ENCODE data around the gene MNT.

MNT gene

GRCh38 chr17:2418572-2418971, 17.7 kb upstream of the MNT start:
- in situ Hi-C loops (cut with MboI; ENCODE audit: low pct_unique_long_range_greater_than_20kb, low sequenced_read_pairs): no loop called here
- no peak for DNase-seq

GRCh38 chr17:2416010-2416734, 15.3 kb upstream of the MNT start:
- peak; percentile 89 for DNase-seq
- in situ Hi-C loops (cut with MboI; ENCODE audit: low pct_unique_long_range_greater_than_20kb, low sequenced_read_pairs): no loop called here

- no peak for DNase-seq
- in situ Hi-C loops (cut with MboI; ENCODE audit: low pct_unique_long_range_greater_than_20kb, low sequenced_read_pairs): no loop called here
Observed at GRCh38 chr17:2415081-2415480, 14.2 kb upstream of the MNT start.

GRCh38 chr17:2414446-2415064, 13.7 kb upstream of the MNT start:
- in situ Hi-C loops (cut with MboI; ENCODE audit: low pct_unique_long_range_greater_than_20kb, low sequenced_read_pairs): no loop called here

GRCh38 chr17:2412561-2413021, 11.7 kb upstream of the MNT start:
- in situ Hi-C loops (cut with MboI; ENCODE audit: low pct_unique_long_range_greater_than_20kb, low sequenced_read_pairs): no loop called here
- DNase-seq: no peak

More at GRCh38 chr17:2414446-2415064, 13.7 kb upstream of the MNT start:
- no peak for DNase-seq

GRCh38 chr17:2410951-2411350, 10.1 kb upstream of the MNT start:
- in situ Hi-C loops (cut with MboI; ENCODE audit: low pct_unique_long_range_greater_than_20kb, low sequenced_read_pairs): no loop called here
- no peak for DNase-seq

GRCh38 chr17:2406903-2407790, 6.3 kb upstream of the MNT start:
- in situ Hi-C loops (cut with MboI; ENCODE audit: low pct_unique_long_range_greater_than_20kb, low sequenced_read_pairs): no loop called here
- no peak for DNase-seq

GRCh38 chr17:2406271-2406902, 5.5 kb upstream of the MNT start:
- DNase-seq: no peak
- in situ Hi-C loops (cut with MboI; ENCODE audit: low pct_unique_long_range_greater_than_20kb, low sequenced_read_pairs): no loop called here

GRCh38 chr17:2405247-2405926, 4.5 kb upstream of the MNT start:
- in situ Hi-C loops (cut with MboI; ENCODE audit: low pct_unique_long_range_greater_than_20kb, low sequenced_read_pairs): no loop called here
- DNase-seq: no peak

GRCh38 chr17:2403044-2403443, 2.2 kb upstream of the MNT start:
- in situ Hi-C loops (cut with MboI; ENCODE audit: low pct_unique_long_range_greater_than_20kb, low sequenced_read_pairs): no loop called here
- no peak for DNase-seq

- no peak for DNase-seq
- in situ Hi-C loops (cut with MboI; ENCODE audit: low pct_unique_long_range_greater_than_20kb, low sequenced_read_pairs): no loop called here
Observed at GRCh38 chr17:2402544-2402943, 1.7 kb upstream of the MNT start.

GRCh38 chr17:2401426-2402221, 764 bp upstream of the MNT start:
- in situ Hi-C loops (cut with MboI; ENCODE audit: low pct_unique_long_range_greater_than_20kb, low sequenced_read_pairs): no loop called here
- DNase-seq: peak; percentile 99

GRCh38 chr17:2400474-2400866, 390 bp downstream of the MNT start:
- DNase-seq: peak; percentile 56
- in situ Hi-C loops (cut with MboI; ENCODE audit: low pct_unique_long_range_greater_than_20kb, low sequenced_read_pairs): no loop called here

- in situ Hi-C loops (cut with MboI; ENCODE audit: low pct_unique_long_range_greater_than_20kb, low sequenced_read_pairs): no loop called here
Observed at GRCh38 chr17:2399572-2400473, 1.0 kb downstream of the MNT start.

GRCh38 chr17:2398655-2399571, 1.9 kb downstream of the MNT start:
- peak; percentile 49 for DNase-seq
- in situ Hi-C loops (cut with MboI; ENCODE audit: low pct_unique_long_range_greater_than_20kb, low sequenced_read_pairs): no loop called here

More at GRCh38 chr17:2399572-2400473, 1.0 kb downstream of the MNT start:
- DNase-seq: peak; percentile 94

- in situ Hi-C loops (cut with MboI; ENCODE audit: low pct_unique_long_range_greater_than_20kb, low sequenced_read_pairs): no loop called here
- no peak for DNase-seq
Observed at GRCh38 chr17:2398182-2398581, 2.7 kb downstream of the MNT start.
